Spleen (tissue), 11 donors: ENCODE measurements around the gene KIAA1210. TPM values are rescaled to one million over a fixed set of nuclear protein-coding genes. Genes with fewer than 3 reads are reported as not detected.

Experiments used
- DNase-seq: peaks from one replicate; pipeline ENCODE4 v3.0.0-alpha.2; 2020
- H3K27ac ChIP-seq, 8 donors: fragments of 200-600 bp; sonication (generic) in 7 of 8; 1 replicate in 4 of 8; 2 replicates in 4 of 8; pipeline versions ENCODE4 v1.5.0 to v1.8.0; 2016 to 2021; ENCODE audit warnings: inconsistent platforms in 4 of 8, mild to moderate bottlenecking in 4 of 8, moderate library complexity in 1 of 8
- H3K27me3 ChIP-seq, 7 donors: fragments of 200-600 bp; sonication (generic) in 6 of 7; replicated peaks in 1 of 7; 1 replicate in 4 of 7; 2 replicates in 3 of 7; pipeline versions ENCODE4 v1.5.0 to v1.8.0; 2016 to 2021; ENCODE audit warnings: inconsistent platforms in 3 of 7, mild to moderate bottlenecking in 1 of 7
- H3K36me3 ChIP-seq, 6 donors: fragments of 200-600 bp; sonication (generic) in 5 of 6; 1 replicate in 4 of 6; 2 replicates in 2 of 6; pipeline versions ENCODE4 v1.5.0 to v1.8.0; 2016 to 2021; ENCODE audit warnings: inconsistent platforms in 2 of 6
- H3K4me1 ChIP-seq, 6 donors: fragments of 200-600 bp; sonication (generic) in 5 of 6; 1 replicate in 3 of 6; 2 replicates in 3 of 6; pipeline versions ENCODE4 v1.5.0 to v1.8.0; 2016 to 2021; ENCODE audit warnings: inconsistent platforms in 3 of 6
- H3K4me3 ChIP-seq, 8 donors: fragments of 200-600 bp; sonication (generic) in 7 of 8; 1 replicate in 4 of 8; 2 replicates in 4 of 8; pipeline versions ENCODE4 v1.5.0 to v1.8.0; 2016 to 2021; ENCODE audit warnings: inconsistent platforms in 4 of 8, mild to moderate bottlenecking in 4 of 8, moderate library complexity in 2 of 8
- H3K9me3 ChIP-seq, 8 donors: fragments of 200-600 bp; sonication (generic) in 7 of 8; 1 replicate in 4 of 8; 2 replicates in 4 of 8; pipeline versions ENCODE4 v1.5.0 to v1.8.0; 2016 to 2021; ENCODE audit warnings: inconsistent platforms in 4 of 8
- POLR2A ChIP-seq, 3 donors: fragments of 450-650 bp; IDR thresholded peaks; one replicate each; pipeline ENCODE4 v1.5.1; 2017; ENCODE audit warnings: antibody characterized with exemption in 3 of 3, mild to moderate bottlenecking in 1 of 3
- POLR2AphosphoS5 ChIP-seq, 3 donors: sonication (generic); formaldehyde crosslinking; IDR thresholded peaks; one replicate each; pipeline ENCODE4 v1.5.1; 2017; ENCODE audit warnings: antibody characterized with exemption in 3 of 3
- WGBS, 5 donors: extraction: QIAGEN DNeasy Blood & Tissue Kit in 3 of 5; methylation state at CpG; one replicate each; pipeline versions ENCODE4 v1.1.5 to v1.1.7; 2013 to 2018; 5-methylcytosine and 5-hydroxymethylcytosine counted together
- intact Hi-C: fragments of 100-400 bp; cut with DNase I; formaldehyde crosslinking; loops from one replicate; pipeline ENCODE4 v1.15.0; 2023; ENCODE audit warnings: low total_unique reads
- polyA plus RNA-seq, 3 donors: library from polyadenylated mRNA; stranded (reverse); fragments of 200-250 nt; gene quantifications; one replicate each; pipeline ENCODE4 v1.2.1, GENCODE V29; 2013
- total RNA-seq, 7 donors: library from RNA; depleted of rRNA in 3 of 7; stranded (reverse); fragments of >200 nt in 3 of 7; fragmentation: NEBNext Ultra II Directional in 4 of 7; extraction: Animal tissue kit (Norgen Biotek cat#: 25700) in 4 of 7; gene quantifications; one replicate each; pipeline versions ENCODE4 v1.1.0 to v1.2.1, GENCODE V29; 2016 to 2021
- TF ChIP-seq, protein P1 (sequence below), 11 experiments: fragments of 200-600 bp in 7 of 11; fragments of 450-650 bp in 4 of 11; sonication (generic) in 4 of 11; IDR thresholded peaks in 8 of 11; conservative IDR thresholded peaks in 3 of 11; 1 replicate in 7 of 11; 2 replicates in 4 of 11; pipeline versions ENCODE4 v1.4.0 to v1.8.0; 2016 to 2021; ENCODE audit warnings: antibody characterized with exemption in 11 of 11, inconsistent platforms in 4 of 11, mild to moderate bottlenecking in 1 of 11
- donor health status: healthy with polysubstance abuse.
- donor health status: DM: no; HTN: no; CAD: no; lungs with moderate emphysema.
- donor health status: DM: no; HTN: no; CAD: no.
- donor health status: Bipolar disorder and iron deficiency.
- donor health status: healthy.
- donor health status: DM: no; HTN: no; CAD: no.
- donor health status: DM: yes; HTN: yes; CAD: no.

The KIAA1210 gene
- total and polyA plus RNA-seq, 10 donors: not detected

DNA sequence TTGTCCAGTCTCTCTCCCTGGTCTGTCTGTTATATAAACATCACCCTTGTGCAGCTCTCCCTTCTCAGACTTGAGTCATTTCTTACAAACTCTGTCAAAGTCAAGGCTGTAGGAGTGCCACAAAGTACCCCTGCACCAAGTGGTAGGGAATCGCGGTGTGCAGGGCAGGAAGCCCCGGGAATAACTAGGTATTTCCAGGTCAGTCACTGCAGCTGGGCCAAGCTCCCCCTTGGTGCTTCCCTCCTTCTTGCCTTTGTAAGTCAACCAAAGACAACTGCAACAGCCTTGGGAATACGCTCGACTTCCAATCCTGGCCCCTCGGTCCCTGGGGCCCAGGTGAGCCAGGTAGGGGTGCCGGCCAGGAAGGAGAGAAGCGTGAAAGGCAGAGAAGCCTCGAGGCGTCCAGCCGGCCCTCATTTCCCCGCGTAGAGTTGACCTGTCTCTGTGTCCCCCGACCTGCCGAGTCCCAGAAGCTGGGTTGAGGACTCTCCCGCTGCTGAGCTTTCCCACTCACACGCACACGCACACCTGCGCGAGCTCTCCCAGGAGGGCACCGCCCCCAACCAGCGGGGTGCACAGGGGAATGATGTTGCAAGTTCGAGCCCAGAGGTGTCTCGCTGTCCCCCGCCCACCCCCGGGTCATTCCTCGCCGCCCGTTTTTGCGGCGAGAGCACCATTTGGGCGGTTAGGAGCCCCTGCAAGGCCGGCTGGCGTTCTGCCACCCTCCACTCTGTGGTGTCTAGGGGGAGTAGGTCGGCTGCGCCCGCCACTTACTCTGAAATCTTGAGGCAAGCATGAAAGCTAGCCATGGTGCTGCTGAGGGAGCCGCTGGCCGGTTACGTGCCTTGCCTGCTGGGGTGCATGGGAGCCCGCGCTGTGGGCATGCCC, 22.8 kb upstream of the KIAA1210 start:
- peak; percentile 73 for DNase-seq
- H3K27me3 ChIP-seq: peaks cover 0 to 12% (median 0%) of the 10 kb centered on the region in 7 donors
- 63 to 88% (median 69%) methylated on average over 3 to 42 of the region's 42 CpGs for WGBS, 5 donors
- no peak for TF ChIP-seq POLR2A (IDR thresholded peaks at IDR 0.05)
- no peak for TF ChIP-seq POLR2AphosphoS5 (IDR thresholded peaks at IDR 0.05)
- H3K4me3 ChIP-seq: no peak overlapping the region
- H3K27ac ChIP-seq: no peak overlapping the region
- no peaks in the 10 kb centered on the region for H3K4me1 ChIP-seq
- intact Hi-C loops: no loop called here
- no peaks in the 10 kb centered on the region for H3K36me3 ChIP-seq
- no peaks in the 10 kb centered on the region for H3K9me3 ChIP-seq

DNA sequence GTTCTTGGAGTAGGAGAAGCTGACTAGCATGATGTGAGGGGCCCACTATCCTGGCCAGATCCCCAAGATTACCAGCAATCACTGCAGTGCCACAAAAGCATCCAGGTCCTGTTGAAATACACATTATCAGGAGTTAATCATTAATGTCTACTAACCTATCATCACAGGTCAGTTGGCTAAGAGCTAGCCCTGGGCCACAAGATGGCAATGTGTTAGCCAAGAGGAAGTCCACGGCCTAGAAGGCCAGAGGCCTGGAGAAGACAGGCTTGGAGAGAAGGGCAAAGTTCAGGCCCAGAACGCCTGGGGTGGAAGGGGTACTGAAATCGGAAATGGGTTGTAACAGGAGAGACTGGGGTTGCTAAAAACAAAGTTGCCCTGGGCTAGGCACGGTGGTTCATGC, 19.9 kb upstream of the KIAA1210 start:
- Histone ChIP-seq H3K9me3 (no peaks in the 10 kb centered on the region), H3K27me3 (peaks cover 0 to 5% (median 0%) of the 10 kb centered on the region in 7 donors), H3K27ac (no peak overlapping the region), H3K4me3 (no peak overlapping the region), H3K36me3 (no peaks in the 10 kb centered on the region), H3K4me1 (no peaks in the 10 kb centered on the region)
- DNase-seq: no peak
- TF ChIP-seq POLR2A (IDR thresholded peaks at IDR 0.05): no peak
- TF ChIP-seq, protein P1, sequence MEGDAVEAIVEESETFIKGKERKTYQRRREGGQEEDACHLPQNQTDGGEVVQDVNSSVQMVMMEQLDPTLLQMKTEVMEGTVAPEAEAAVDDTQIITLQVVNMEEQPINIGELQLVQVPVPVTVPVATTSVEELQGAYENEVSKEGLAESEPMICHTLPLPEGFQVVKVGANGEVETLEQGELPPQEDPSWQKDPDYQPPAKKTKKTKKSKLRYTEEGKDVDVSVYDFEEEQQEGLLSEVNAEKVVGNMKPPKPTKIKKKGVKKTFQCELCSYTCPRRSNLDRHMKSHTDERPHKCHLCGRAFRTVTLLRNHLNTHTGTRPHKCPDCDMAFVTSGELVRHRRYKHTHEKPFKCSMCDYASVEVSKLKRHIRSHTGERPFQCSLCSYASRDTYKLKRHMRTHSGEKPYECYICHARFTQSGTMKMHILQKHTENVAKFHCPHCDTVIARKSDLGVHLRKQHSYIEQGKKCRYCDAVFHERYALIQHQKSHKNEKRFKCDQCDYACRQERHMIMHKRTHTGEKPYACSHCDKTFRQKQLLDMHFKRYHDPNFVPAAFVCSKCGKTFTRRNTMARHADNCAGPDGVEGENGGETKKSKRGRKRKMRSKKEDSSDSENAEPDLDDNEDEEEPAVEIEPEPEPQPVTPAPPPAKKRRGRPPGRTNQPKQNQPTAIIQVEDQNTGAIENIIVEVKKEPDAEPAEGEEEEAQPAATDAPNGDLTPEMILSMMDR (IDR thresholded peaks at IDR 0.05 in 8 of 11, conservative IDR thresholded peaks at IDR 0.05 in 3 of 11): no peak
- no peak for TF ChIP-seq POLR2AphosphoS5 (IDR thresholded peaks at IDR 0.05)
- WGBS, 5 donors: 71 to 87% (median 76%) methylated on average over 4 of the region's 4 CpGs
- intact Hi-C loops: no loop called here

DNA sequence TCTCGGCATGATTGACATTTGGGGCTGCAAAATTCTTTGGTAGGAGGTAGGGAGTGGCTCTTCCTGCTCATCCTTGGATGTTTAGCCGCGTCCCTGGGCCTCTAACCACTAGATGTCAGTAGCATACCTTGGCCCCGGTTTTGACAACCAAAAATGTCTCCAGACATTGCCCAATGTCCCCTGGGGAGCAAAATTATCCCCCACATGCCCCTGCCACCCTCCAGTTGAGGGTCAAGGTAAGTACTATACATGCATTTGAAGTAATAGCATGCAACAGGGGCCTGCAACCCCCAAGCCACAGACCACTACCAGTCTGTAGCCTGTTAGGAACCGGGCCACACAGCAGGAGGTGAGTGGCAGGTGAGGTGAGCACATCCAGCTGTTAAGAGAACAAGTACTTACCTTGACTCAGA, 17.6 kb upstream of the KIAA1210 start:
- TF ChIP-seq, protein P1 (IDR thresholded peaks at IDR 0.05 in 8 of 11, conservative IDR thresholded peaks at IDR 0.05 in 3 of 11): no peak
- TF ChIP-seq POLR2A (IDR thresholded peaks at IDR 0.05) (no peak), POLR2AphosphoS5 (IDR thresholded peaks at IDR 0.05) (no peak)
- WGBS, 5 donors: 33 to 52% (median 42%) methylated on average over 5 of the region's 5 CpGs; no CpG with 5 or more reads in 1 of the 5 donors
- H3K9me3 ChIP-seq: no peaks in the 10 kb centered on the region
- no peaks in the 10 kb centered on the region for H3K36me3 ChIP-seq
- H3K27me3 ChIP-seq: no peaks in the 10 kb centered on the region
- DNase-seq: no peak
- no peak overlapping the region for H3K4me3 ChIP-seq
- intact Hi-C loops: no loop called here
- H3K4me1 ChIP-seq: no peaks in the 10 kb centered on the region
- H3K27ac ChIP-seq: no peak overlapping the region

DNA sequence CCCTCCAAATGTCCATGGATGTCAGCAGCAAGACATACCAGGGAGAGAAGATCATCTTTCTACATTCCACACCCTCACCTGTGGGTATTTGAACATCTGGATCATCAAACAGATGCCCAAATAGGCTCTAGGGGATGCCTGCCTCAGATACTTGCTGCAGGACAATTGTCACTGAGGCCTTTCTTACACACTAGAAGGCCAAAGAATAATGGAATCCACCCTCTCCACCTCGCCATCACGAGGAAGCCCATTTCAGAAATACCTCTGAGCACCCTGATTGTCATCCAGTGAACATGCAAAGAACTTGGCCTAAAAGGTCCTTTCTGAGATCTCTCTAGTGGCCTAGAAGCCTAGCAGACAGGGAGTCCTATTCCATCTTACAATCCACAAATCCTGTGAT, 6.9 kb upstream of the KIAA1210 start:
- no peak overlapping the region for H3K27ac ChIP-seq
- H3K36me3 ChIP-seq: no peaks in the 10 kb centered on the region
- peaks cover 0 to 6% (median 0%) of the 10 kb centered on the region in 7 donors for H3K27me3 ChIP-seq
- 41 to 91% (median 50%) methylated on average over 2 of the region's 2 CpGs for WGBS, 5 donors
- intact Hi-C loops: no loop called here
- no peak for DNase-seq
- H3K4me1 ChIP-seq: no peaks in the 10 kb centered on the region
- no peak overlapping the region for H3K4me3 ChIP-seq
- no peaks in the 10 kb centered on the region for H3K9me3 ChIP-seq
- no peak for TF ChIP-seq POLR2AphosphoS5 (IDR thresholded peaks at IDR 0.05)
- no peak for TF ChIP-seq POLR2A (IDR thresholded peaks at IDR 0.05)
- TF ChIP-seq, protein P1 (IDR thresholded peaks at IDR 0.05 in 8 of 11, conservative IDR thresholded peaks at IDR 0.05 in 3 of 11): no peak
